Measurements from ENCODE around the gene PPIP5K1.

The PPIP5K1 gene

GRCh38 chr15:43489191-43489590, 100.8 kb downstream of the PPIP5K1 start:
- peak; percentile 8 for DNase-seq (ENCODE audit: low read depth, low spot score)

- DNase-seq (ENCODE audit: low read depth, low spot score), result no peak
Observed at GRCh38 chr15:43488790-43489189, 101.2 kb downstream of the PPIP5K1 start.

- no peak for DNase-seq (ENCODE audit: low read depth, low spot score)
Observed at GRCh38 chr15:43487271-43487895, 102.6 kb downstream of the PPIP5K1 start.

DNA sequence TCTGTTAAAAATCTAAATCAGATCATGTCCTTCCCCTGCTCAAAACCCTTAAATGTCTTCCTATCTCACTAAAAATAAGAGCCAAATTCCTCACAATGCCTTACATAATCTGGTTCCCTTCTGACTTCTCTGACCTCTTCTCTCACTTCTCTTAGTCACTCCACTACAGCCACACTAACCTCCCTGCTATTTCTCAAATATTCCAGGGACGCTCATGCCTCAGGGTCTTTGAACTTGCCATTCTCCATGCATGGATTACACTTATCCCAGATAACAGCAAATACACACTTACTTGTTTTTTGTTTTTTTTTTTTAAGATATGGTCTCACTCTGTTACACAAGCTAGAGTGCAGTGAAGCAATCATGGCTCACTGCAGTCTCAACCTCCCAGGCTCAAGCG, 105.6 kb downstream of the PPIP5K1 start:
- DNase-seq (ENCODE audit: low read depth, low spot score), result no peak

Measured in astrocyte of the hippocampus (primary cell).